IPS-20b (cell line): ENCODE measurements around the gene ADCY6.
A peak's percentile ranks its signal among the peaks of the same experiment; 100 is the strongest.
"Not testable (repeated sequence)": the region's sequence is repeated elsewhere in the genome, so short reads cannot be mapped to it uniquely, and the experiment has no call there.

Experiments used
- H3K27ac ChIP-seq: one replicate; pipeline ENCODE4 v1.5.1; 2013; ENCODE audit warnings: low read length
- H3K27me3 ChIP-seq: 2 replicates; pipeline ENCODE4 v1.6.1; 2013; ENCODE audit warnings: mild to moderate bottlenecking, low read length, inconsistent platforms; ENCODE audit not compliant: insufficient read depth
- H3K36me3 ChIP-seq: 2 replicates; pipeline ENCODE4 v1.6.1; 2013; ENCODE audit warnings: low read depth, mild to moderate bottlenecking, inconsistent platforms, low read length, moderate library complexity; ENCODE audit not compliant: insufficient read depth
- H3K4me1 ChIP-seq: 2 replicates; pipeline ENCODE4 v1.6.1; 2013; ENCODE audit warnings: mild to moderate bottlenecking, control low read depth, inconsistent platforms, low read length, moderate library complexity; ENCODE audit not compliant: insufficient read depth
- H3K4me3 ChIP-seq: 2 replicates; pipeline ENCODE4 v1.5.1; 2013; ENCODE audit warnings: mild to moderate bottlenecking, low read length, inconsistent platforms
- H3K9ac ChIP-seq: 2 replicates; pipeline ENCODE4 v1.6.1; 2013; ENCODE audit warnings: low read depth, mild to moderate bottlenecking, inconsistent platforms, low read length, moderate library complexity
- H3K9me3 ChIP-seq: 2 replicates; pipeline ENCODE4 v1.6.1; 2013; ENCODE audit warnings: mild to moderate bottlenecking, low read depth, low read length, inconsistent platforms; ENCODE audit not compliant: insufficient read depth

Gene ADCY6

GRCh38 chr12:48767047-48767446 is 21.8 kb downstream of the ADCY6 start:
- no peaks in the 10 kb centered on the region for H3K27me3 ChIP-seq
- no peak overlapping the region for H3K9ac ChIP-seq
- peaks cover 34% of the 10 kb centered on the region for H3K36me3 ChIP-seq
- no peaks in the 10 kb centered on the region for H3K9me3 ChIP-seq
- H3K4me3 ChIP-seq = no peak overlapping the region
- peaks cover 9% of the 10 kb centered on the region; the same call in 1 of the 2 replicates for H3K4me1 ChIP-seq
- peak overlapping the region; percentile 71 for H3K27ac ChIP-seq

GRCh38 chr12:48765753-48766162 is 23.1 kb downstream of the ADCY6 start:
- Histone ChIP-seq H3K4me1 (peaks cover 9% of the 10 kb centered on the region; the same call in 1 of the 2 replicates), H3K4me3 (no peak overlapping the region), H3K36me3 (peaks cover 21% of the 10 kb centered on the region), H3K27ac (no peak overlapping the region), H3K9ac (no peak overlapping the region), H3K9me3 (no peaks in the 10 kb centered on the region), H3K27me3 (no peaks in the 10 kb centered on the region)

- no peak overlapping the region for H3K4me3 ChIP-seq
- no peak overlapping the region for H3K9ac ChIP-seq
- H3K27ac ChIP-seq = no peak overlapping the region
Observed at GRCh38 chr12:48764521-48764920, 24.4 kb downstream of the ADCY6 start.

DNA sequence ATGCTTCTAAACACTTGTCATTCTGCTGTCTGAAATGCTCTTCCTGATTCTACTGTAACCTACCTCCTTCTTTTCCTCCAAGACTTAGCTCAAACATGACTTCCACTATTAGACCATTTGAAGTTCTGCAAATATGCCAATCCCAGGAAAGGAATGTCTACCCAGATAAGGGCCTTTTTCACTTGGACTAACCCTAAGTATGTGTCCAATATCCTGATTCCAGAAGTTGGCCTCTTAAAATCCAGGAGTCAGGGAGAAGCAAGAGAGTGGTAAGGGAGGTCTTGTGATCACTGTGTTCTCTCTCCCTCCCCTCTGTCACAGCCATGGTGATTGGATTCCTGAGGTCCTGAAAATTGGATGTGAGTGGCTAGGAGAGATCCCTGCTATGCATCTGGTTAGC is 30.2 kb downstream of the ADCY6 start:
- no peak overlapping the region for H3K27ac ChIP-seq
- H3K4me1 ChIP-seq = no peaks in the 10 kb centered on the region
- no peaks in the 10 kb centered on the region for H3K27me3 ChIP-seq
- no peak overlapping the region for H3K9ac ChIP-seq
- no peaks in the 10 kb centered on the region for H3K9me3 ChIP-seq
- no peak overlapping the region for H3K4me3 ChIP-seq
- H3K36me3 ChIP-seq = no peaks in the 10 kb centered on the region

More at GRCh38 chr12:48764521-48764920, 24.4 kb downstream of the ADCY6 start:
- Histone ChIP-seq H3K9me3 (no peaks in the 10 kb centered on the region), H3K27me3 (no peaks in the 10 kb centered on the region), H3K36me3 (peaks cover 13% of the 10 kb centered on the region; the same call in 1 of the 2 replicates), H3K4me1 (peaks cover 9% of the 10 kb centered on the region; the same call in 1 of the 2 replicates)

GRCh38 chr12:48758186-48758585 is 30.7 kb downstream of the ADCY6 start:
- Histone ChIP-seq H3K9ac (no peak overlapping the region), H3K36me3 (no peaks in the 10 kb centered on the region), H3K4me1 (no peaks in the 10 kb centered on the region), H3K27ac (no peak overlapping the region), H3K27me3 (no peaks in the 10 kb centered on the region), H3K9me3 (no peaks in the 10 kb centered on the region), H3K4me3 (no peak overlapping the region)

GRCh38 chr12:48750769-48751356 is 38.0 kb downstream of the ADCY6 start:
- Histone ChIP-seq H3K4me3 (no peak overlapping the region), H3K27ac (no peak overlapping the region), H3K9ac (no peak overlapping the region), H3K4me1 (no peaks in the 10 kb centered on the region), H3K27me3 (no peaks in the 10 kb centered on the region), H3K9me3 (no peaks in the 10 kb centered on the region), H3K36me3 (no peaks in the 10 kb centered on the region)

DNA sequence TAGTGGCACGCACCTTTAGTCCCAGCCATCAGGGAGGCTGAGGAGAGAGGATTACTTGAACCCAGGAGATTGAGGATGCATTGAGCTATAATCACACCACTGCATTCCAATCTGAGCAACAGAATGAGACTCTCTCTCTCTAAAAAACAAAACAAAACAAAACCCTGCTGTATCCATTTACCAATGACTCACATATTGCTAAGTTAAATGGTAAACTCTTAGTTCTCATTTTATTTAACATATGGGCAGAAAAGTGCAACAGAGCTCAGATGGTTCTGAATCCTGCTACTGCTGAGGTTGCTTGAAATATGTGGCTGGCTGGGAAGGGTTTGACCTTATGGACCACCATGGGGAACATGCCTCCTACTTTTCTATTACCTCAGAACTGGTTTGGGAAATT is 38.7 kb downstream of the ADCY6 start:
- no peaks in the 10 kb centered on the region for H3K9me3 ChIP-seq
- H3K4me3 ChIP-seq = no peak overlapping the region
- H3K9ac ChIP-seq = no peak overlapping the region
- no peak overlapping the region for H3K27ac ChIP-seq
- no peaks in the 10 kb centered on the region for H3K27me3 ChIP-seq
- H3K4me1 ChIP-seq = no peaks in the 10 kb centered on the region
- no peaks in the 10 kb centered on the region for H3K36me3 ChIP-seq

- no peak overlapping the region for H3K4me3 ChIP-seq
- H3K4me1 ChIP-seq = no peaks in the 10 kb centered on the region
- H3K9me3 ChIP-seq = no peaks in the 10 kb centered on the region
- H3K36me3 ChIP-seq = no peaks in the 10 kb centered on the region
- H3K9ac ChIP-seq = no peak overlapping the region
- H3K27ac ChIP-seq = no peak overlapping the region
- peaks cover 4% of the 10 kb centered on the region for H3K27me3 ChIP-seq
Observed at GRCh38 chr12:48744251-48745008, 44.5 kb downstream of the ADCY6 start.

- H3K9ac ChIP-seq = no peak overlapping the region
- no peaks in the 10 kb centered on the region for H3K36me3 ChIP-seq
- no peak overlapping the region for H3K4me3 ChIP-seq
- H3K9me3 ChIP-seq = no peaks in the 10 kb centered on the region
- no peak overlapping the region for H3K27ac ChIP-seq
- no peaks in the 10 kb centered on the region for H3K4me1 ChIP-seq
- peaks cover 8% of the 10 kb centered on the region for H3K27me3 ChIP-seq
Observed at GRCh38 chr12:48739618-48740269, 49.1 kb downstream of the ADCY6 start.

DNA sequence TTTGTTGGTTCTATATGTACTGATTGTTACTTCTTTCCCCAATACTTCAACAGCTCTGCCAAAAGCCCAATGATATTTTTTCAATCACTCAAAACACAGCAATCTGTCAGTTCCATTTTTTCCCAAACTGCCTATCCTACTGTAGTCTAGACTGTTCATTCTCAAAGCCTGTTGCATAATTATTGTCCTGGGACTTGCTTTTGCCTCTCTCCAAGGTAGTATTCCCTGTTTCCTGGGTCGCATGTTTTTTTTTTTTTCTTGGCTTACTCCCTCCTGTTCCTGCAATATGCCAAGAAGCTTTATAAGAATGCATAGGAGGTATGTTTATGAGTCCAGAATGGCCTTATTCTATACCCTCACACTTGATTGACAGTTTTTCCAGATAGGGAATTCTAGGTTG is 52.4 kb downstream of the ADCY6 start:
- no peak overlapping the region for H3K9ac ChIP-seq
- H3K9me3 ChIP-seq = no peaks in the 10 kb centered on the region
- no peak overlapping the region for H3K4me3 ChIP-seq
- H3K36me3 ChIP-seq = no peaks in the 10 kb centered on the region
- no peak overlapping the region for H3K27ac ChIP-seq
- H3K4me1 ChIP-seq = no peaks in the 10 kb centered on the region
- peaks cover 8% of the 10 kb centered on the region for H3K27me3 ChIP-seq

DNA sequence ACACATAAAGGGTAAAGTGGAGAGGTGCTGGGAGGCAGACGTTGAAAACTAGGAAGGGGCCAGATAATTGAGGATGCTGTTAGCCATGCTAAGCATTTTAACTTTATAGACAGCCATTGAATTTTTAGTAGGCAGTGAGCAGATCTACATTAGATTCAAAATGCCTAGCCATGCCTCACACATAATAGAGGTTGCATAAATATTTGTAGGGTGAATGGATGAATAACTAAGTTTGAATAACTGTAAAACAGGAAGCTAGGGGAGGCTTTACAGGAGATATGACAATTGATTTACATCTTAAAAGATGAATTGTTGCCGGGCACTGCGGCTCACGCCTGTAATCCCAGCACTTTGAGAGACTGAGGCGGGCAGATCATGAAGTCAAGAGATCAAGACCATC is 60.1 kb downstream of the ADCY6 start:
- no peaks in the 10 kb centered on the region for H3K4me1 ChIP-seq
- no peak overlapping the region for H3K27ac ChIP-seq
- H3K9ac ChIP-seq = no peak overlapping the region
- no peak overlapping the region for H3K4me3 ChIP-seq
- no peaks in the 10 kb centered on the region for H3K9me3 ChIP-seq
- no peaks in the 10 kb centered on the region for H3K27me3 ChIP-seq
- H3K36me3 ChIP-seq = no peaks in the 10 kb centered on the region

DNA sequence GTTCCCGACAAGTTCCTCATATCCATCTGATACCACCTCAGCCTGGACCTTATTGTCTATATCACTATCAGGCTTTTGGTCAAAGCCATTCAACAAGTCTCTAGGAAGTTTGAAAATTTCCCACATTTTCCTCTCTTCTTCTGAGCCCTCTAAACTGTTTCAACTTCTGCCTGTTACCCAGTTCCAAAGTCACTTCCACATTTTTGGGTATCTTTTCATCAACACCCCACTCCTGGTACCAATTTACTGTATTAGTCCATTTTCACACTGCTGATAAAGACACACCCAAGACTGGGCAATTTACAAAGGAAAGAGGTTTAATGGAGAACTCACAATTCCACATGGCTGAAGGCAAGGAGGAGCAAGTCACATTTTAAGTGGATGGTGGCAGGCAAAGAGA is 68.2 kb downstream of the ADCY6 start:
- H3K4me1 ChIP-seq, H3K4me3 ChIP-seq, H3K36me3 ChIP-seq, H3K27me3 ChIP-seq, H3K27ac ChIP-seq, H3K9ac ChIP-seq: not testable (repeated sequence)
- peaks cover 17% of the 10 kb centered on the region; the same call in 1 of the 2 replicates for H3K9me3 ChIP-seq
